Trophoblast cell (in vitro differentiated cells and primary cell): ENCODE data around the gene CDX1.

ENCODE experiments used
- DNase-seq, 2 donors: peaks; one replicate each; pipeline ENCODE4 v3.0.0-alpha.2; 2016
- H2AFZ ChIP-seq: 2 replicates; pipeline ENCODE4 v1.6.1; 2013; ENCODE audit warnings: low read length, moderate library complexity, mild to moderate bottlenecking; ENCODE audit not compliant: insufficient read depth, poor library complexity
- H2AK5ac ChIP-seq: 2 replicates; pipeline ENCODE4 v1.6.1; 2013; ENCODE audit warnings: mild to moderate bottlenecking, low read length
- H2BK120ac ChIP-seq: 2 replicates; pipeline ENCODE4 v1.6.1; 2013; ENCODE audit warnings: low read length, mild to moderate bottlenecking, moderate library complexity; ENCODE audit not compliant: insufficient read depth, poor library complexity
- H2BK12ac ChIP-seq: 2 replicates; pipeline ENCODE4 v1.6.1; 2013; ENCODE audit warnings: mild to moderate bottlenecking, low read length, moderate library complexity
- H2BK5ac ChIP-seq: 2 replicates; pipeline ENCODE4 v1.6.1; 2013; ENCODE audit warnings: low read length, low read depth, moderate library complexity, mild to moderate bottlenecking; ENCODE audit not compliant: poor library complexity
- H3K14ac ChIP-seq: 2 replicates; pipeline ENCODE4 v1.6.1; 2013; ENCODE audit warnings: mild to moderate bottlenecking, low read length
- H3K18ac ChIP-seq: 2 replicates; pipeline ENCODE4 v1.6.1; 2013; ENCODE audit warnings: mild to moderate bottlenecking, low read length
- H3K23ac ChIP-seq: 2 replicates; pipeline ENCODE4 v1.6.1; 2013; ENCODE audit warnings: low read length
- H3K27ac ChIP-seq: 2 replicates; pipeline ENCODE4 v1.5.1; 2013; ENCODE audit warnings: low read depth, mild to moderate bottlenecking, inconsistent platforms, low read length, moderate library complexity
- H3K27me3 ChIP-seq: 2 replicates; pipeline ENCODE4 v1.6.1; 2013; ENCODE audit warnings: inconsistent platforms, mild to moderate bottlenecking, low read length, moderate library complexity; ENCODE audit not compliant: insufficient read depth
- H3K36me3 ChIP-seq, 2 experiments: 1 replicate in 1 of 2; 2 replicates in 1 of 2; pipeline ENCODE4 v1.6.1; 2013; ENCODE audit warnings: low read length in 2 of 2, mild to moderate bottlenecking in 2 of 2, moderate library complexity in 1 of 2; ENCODE audit not compliant: insufficient read depth in 2 of 2, control insufficient read depth in 1 of 2
- H3K4ac ChIP-seq: 2 replicates; pipeline ENCODE4 v1.6.1; 2013; ENCODE audit warnings: low read depth, mild to moderate bottlenecking, low read length, moderate library complexity
- H3K4me1 ChIP-seq, 2 experiments: 1 replicate in 1 of 2; 2 replicates in 1 of 2; pipeline ENCODE4 v1.6.1; 2013; ENCODE audit warnings: low read length in 2 of 2, mild to moderate bottlenecking in 2 of 2, moderate library complexity in 1 of 2; ENCODE audit not compliant: insufficient read depth in 2 of 2, control insufficient read depth in 1 of 2
- H3K4me2 ChIP-seq: 2 replicates; pipeline ENCODE4 v1.6.1; 2013; ENCODE audit warnings: inconsistent platforms, mild to moderate bottlenecking, low read length, moderate library complexity
- H3K4me3 ChIP-seq: 2 replicates; pipeline ENCODE4 v1.5.1; 2013; ENCODE audit warnings: mild to moderate bottlenecking, low read depth, low read length, inconsistent platforms
- H3K79me1 ChIP-seq: one replicate; pipeline ENCODE4 v1.6.1; 2013; ENCODE audit warnings: low read length
- H3K79me2 ChIP-seq: 2 replicates; pipeline ENCODE4 v1.6.1; 2013; ENCODE audit warnings: low read length, mild to moderate bottlenecking; ENCODE audit not compliant: control insufficient read depth, insufficient read depth, poor library complexity
- H3K9ac ChIP-seq: 2 replicates; pipeline ENCODE4 v1.6.1; 2013; ENCODE audit warnings: mild to moderate bottlenecking, low read length
- H3K9me3 ChIP-seq: 2 replicates; pipeline ENCODE4 v1.6.1; 2013; ENCODE audit warnings: low read depth, mild to moderate bottlenecking, control low read depth, inconsistent platforms, low read length; ENCODE audit not compliant: insufficient read depth
- H4K12ac ChIP-seq: 2 replicates; pipeline ENCODE4 v1.6.1; 2013; ENCODE audit warnings: low read depth, mild to moderate bottlenecking, low read length, moderate library complexity
- H4K8ac ChIP-seq: 2 replicates; pipeline ENCODE4 v1.6.1; 2013; ENCODE audit warnings: low read depth, mild to moderate bottlenecking, low read length, moderate library complexity
- H4K91ac ChIP-seq: one replicate; pipeline ENCODE4 v1.6.1; 2013; ENCODE audit warnings: low read depth, mild to moderate bottlenecking, low read length, moderate library complexity
- WGBS: extraction: QIAGEN DNeasy Blood & Tissue Kit; methylation state at CpG from one replicate; pipeline ENCODE4 v1.1.7; 2013; ENCODE audit warnings: missing lambda C conversion rate; ENCODE audit not compliant: insufficient read length, insufficient coverage; ENCODE audit errors: extremely low coverage; 5-methylcytosine and 5-hydroxymethylcytosine counted together

The CDX1 gene

DNA sequence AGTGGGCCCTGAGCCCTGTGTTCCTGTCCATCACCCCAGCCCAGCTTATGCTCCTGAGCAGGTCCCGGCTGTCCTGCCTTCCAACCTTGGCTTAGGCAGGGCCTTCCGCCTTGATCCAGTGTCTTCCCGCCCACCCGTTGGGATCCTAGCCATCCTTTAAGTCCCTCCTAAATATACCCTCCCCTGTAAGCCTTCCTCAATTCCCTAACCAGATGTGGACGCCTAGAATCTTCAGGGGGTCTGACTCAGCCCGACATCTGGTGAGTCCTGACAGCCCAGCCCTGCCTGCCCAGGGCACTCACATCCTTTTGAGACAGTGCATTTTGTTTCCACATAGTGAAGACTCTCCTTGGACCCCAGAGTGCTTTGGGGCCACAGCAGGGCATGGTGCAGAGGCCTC lies 47.0 kb downstream of the CDX1 start:
- Histone ChIP-seq H3K4me3 (no peak overlapping the region), H3K27me3 (no peaks in the 10 kb centered on the region), H3K27ac (no peak overlapping the region), H3K79me1 (no peaks in the 10 kb centered on the region), H3K36me3 (no peaks in the 10 kb centered on the region), H2AFZ (no peak overlapping the region), H3K4me1 (peaks cover 4 to 9% of the 10 kb centered on the region in 2 experiments), H3K9me3 (no peaks in the 10 kb centered on the region), H2BK12ac (no peak overlapping the region), H3K4ac (no peak overlapping the region), H3K4me2 (no peak overlapping the region), H3K9ac (no peak overlapping the region), H2BK120ac (no peak overlapping the region), H3K23ac (no peak overlapping the region), H2AK5ac (no peak overlapping the region), H3K14ac (no peak overlapping the region), H4K12ac (no peak overlapping the region), H3K79me2 (no peaks in the 10 kb centered on the region), H4K91ac (no peak overlapping the region), H3K18ac (no peak overlapping the region), H2BK5ac (no peak overlapping the region), H4K8ac (no peak overlapping the region)
- DNase-seq = no peak
- WGBS = no CpG with 5 or more reads among the region's 6 CpGs

DNA sequence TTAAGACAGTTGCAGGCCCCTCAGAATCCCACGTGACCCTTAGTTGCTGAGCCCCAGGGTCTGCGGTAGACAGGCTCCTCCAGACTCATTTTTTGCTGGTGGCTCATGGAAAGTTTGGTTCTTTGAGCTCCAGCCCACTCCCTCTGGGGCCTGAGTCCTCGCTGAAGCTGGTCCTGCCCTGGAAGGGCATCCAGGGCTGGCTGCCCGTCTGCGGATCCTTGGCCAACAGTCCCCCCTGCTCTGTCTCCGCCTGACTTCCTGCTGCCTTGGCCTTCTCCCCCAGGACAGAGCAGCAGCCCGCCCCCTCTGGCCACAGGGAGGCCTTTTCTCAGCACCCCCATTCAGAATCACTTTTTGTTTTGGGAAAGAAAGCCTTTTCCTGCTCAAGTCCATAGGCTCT lies 47.7 kb downstream of the CDX1 start:
- DNase-seq = no peak
- H2BK12ac ChIP-seq = no peak overlapping the region
- WGBS = no CpG with 5 or more reads among the region's 7 CpGs

DNA sequence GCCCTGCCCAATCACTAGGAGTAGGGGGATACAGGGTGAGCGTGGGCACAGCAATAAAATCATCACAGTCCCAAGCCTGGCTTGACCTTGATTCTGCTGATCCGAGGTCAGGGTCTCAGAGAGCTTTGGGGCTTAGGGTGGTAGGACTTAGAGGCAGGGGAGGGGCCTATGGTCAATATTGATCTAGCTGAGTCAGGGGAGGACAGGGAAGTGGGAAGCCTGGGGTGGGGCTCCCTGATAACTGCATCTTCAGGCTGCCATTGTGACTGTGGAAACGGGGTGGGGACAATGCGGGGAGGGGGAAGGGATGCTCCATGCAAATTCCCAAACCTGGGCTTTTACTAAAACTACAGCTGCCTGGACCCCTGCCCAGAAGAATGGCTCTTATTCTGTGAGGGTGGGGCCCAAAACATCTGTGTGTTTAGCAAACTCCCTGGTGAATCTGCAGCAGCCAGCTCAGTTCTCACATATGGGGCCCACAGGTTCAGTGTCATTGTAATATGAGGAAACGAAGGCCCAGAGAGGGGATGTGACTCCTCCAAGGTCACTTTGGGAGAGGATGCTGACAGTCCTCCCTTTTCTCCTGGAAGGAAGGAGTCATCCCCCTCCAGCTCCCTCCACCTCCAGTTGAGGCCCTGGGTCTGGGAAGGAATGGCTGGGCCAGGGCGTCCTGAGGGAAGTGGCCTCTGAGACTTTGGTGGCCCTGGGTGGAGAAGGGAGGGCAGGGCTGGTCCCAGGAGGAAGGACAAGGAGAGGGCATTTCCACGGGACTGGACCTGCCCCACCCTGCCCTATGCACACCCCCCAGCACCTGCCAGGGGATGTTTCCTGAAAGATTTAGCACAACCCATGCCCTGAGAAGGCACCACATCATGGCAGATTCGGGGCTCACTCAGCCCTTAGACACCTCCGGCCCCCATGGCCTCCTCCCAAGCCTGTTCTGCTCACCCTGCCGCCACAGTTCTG lies 49.7 kb downstream of the CDX1 start:
- H3K36me3 ChIP-seq = no peaks in the 10 kb centered on the region
- no peaks in the 10 kb centered on the region for H3K9me3 ChIP-seq
- H3K27me3 ChIP-seq = no peaks in the 10 kb centered on the region
- no peak overlapping the region for H2BK12ac ChIP-seq
- no peak overlapping the region for H3K9ac ChIP-seq
- H3K23ac ChIP-seq = no peak overlapping the region
- no peak overlapping the region for H2AK5ac ChIP-seq
- H3K4ac ChIP-seq = no peak overlapping the region
- H3K4me3 ChIP-seq = no peak overlapping the region
- no peak overlapping the region for H2BK5ac ChIP-seq
- no CpG with 5 or more reads among the region's 10 CpGs for WGBS
- H3K4me2 ChIP-seq = no peak overlapping the region
- no peak for DNase-seq
- H3K79me2 ChIP-seq = no peaks in the 10 kb centered on the region
- no peak overlapping the region for H3K14ac ChIP-seq
- no peak overlapping the region for H3K27ac ChIP-seq
- no peak overlapping the region for H4K8ac ChIP-seq
- H4K12ac ChIP-seq = no peak overlapping the region
- H2AFZ ChIP-seq = no peak overlapping the region
- H4K91ac ChIP-seq = no peak overlapping the region
- H3K4me1 ChIP-seq = peaks cover 4 to 5% of the 10 kb centered on the region in 2 experiments
- H3K18ac ChIP-seq = no peak overlapping the region
- H3K79me1 ChIP-seq = no peaks in the 10 kb centered on the region
- H2BK120ac ChIP-seq = no peak overlapping the region

More for the DNA sequence above, 47.7 kb downstream of the CDX1 start:
- Histone ChIP-seq H2BK5ac (no peak overlapping the region), H3K9ac (no peak overlapping the region), H3K4me1 (peaks cover 4 to 5% of the 10 kb centered on the region in 2 experiments), H3K79me1 (no peaks in the 10 kb centered on the region), H3K14ac (no peak overlapping the region), H3K9me3 (no peaks in the 10 kb centered on the region), H3K4ac (no peak overlapping the region), H3K36me3 (no peaks in the 10 kb centered on the region), H3K27me3 (no peaks in the 10 kb centered on the region), H3K79me2 (no peaks in the 10 kb centered on the region), H2BK120ac (no peak overlapping the region), H3K27ac (no peak overlapping the region), H3K18ac (no peak overlapping the region), H2AK5ac (no peak overlapping the region), H4K8ac (no peak overlapping the region), H2AFZ (no peak overlapping the region), H3K4me3 (no peak overlapping the region), H4K91ac (no peak overlapping the region), H4K12ac (no peak overlapping the region), H3K4me2 (no peak overlapping the region), H3K23ac (no peak overlapping the region)

DNA sequence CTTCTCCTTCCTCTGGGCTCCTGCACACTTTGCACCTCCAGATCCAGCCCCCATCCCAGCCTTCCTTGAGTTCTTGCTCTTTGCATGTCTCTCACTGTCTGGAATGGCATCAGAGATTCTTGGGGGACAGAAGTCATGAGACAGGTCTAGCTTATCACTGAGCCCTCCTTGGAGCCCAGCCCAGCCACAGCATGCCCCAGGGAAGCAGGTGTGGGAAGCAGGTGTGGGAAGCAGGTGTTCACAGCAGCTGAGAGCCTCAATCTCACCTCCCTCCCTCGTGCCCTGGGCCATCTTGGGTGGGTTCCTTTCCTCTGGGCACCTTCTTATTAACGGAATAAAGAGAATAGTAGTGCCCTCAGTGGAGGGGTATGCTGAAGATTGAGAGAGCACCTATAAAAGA lies 50.5 kb downstream of the CDX1 start:
- H3K23ac ChIP-seq = no peak overlapping the region
- no peak overlapping the region for H2BK12ac ChIP-seq
- H2AFZ ChIP-seq = no peak overlapping the region
- no peak overlapping the region for H3K4me2 ChIP-seq
- H3K9ac ChIP-seq = no peak overlapping the region
- H2BK120ac ChIP-seq = no peak overlapping the region
- H2AK5ac ChIP-seq = peak overlapping the region; percentile 15
- no peak overlapping the region for H4K12ac ChIP-seq
- H3K79me1 ChIP-seq = no peaks in the 10 kb centered on the region
- H3K27ac ChIP-seq = no peak overlapping the region
- no peaks in the 10 kb centered on the region for H3K27me3 ChIP-seq
- H3K14ac ChIP-seq = no peak overlapping the region
- no peaks in the 10 kb centered on the region for H3K79me2 ChIP-seq
- DNase-seq = no peak
- H4K91ac ChIP-seq = no peak overlapping the region
- no peaks in the 10 kb centered on the region for H3K36me3 ChIP-seq
- peaks cover 3 to 4% of the 10 kb centered on the region in 2 experiments for H3K4me1 ChIP-seq
- no peak overlapping the region for H3K4ac ChIP-seq
- WGBS = no CpG with 5 or more reads among the region's 2 CpGs
- H3K18ac ChIP-seq = no peak overlapping the region
- no peaks in the 10 kb centered on the region for H3K9me3 ChIP-seq
- no peak overlapping the region for H3K4me3 ChIP-seq
- no peak overlapping the region for H4K8ac ChIP-seq
- no peak overlapping the region for H2BK5ac ChIP-seq
